Kidney epithelial cell (primary cell): ENCODE data around the gene COMMD7. TPM values are rescaled to one million over a fixed set of nuclear protein-coding genes. Genes with fewer than 3 reads are reported as not detected.
A peak's percentile ranks its signal among the peaks of the same experiment; 100 is the strongest.

ENCODE experiments used
- DNase-seq: peaks from one replicate; pipeline ENCODE4 v3.0.0-alpha.2; 2010; ENCODE audit warnings: low read depth
- H3K27me3 ChIP-seq: 2 replicates; pipeline ENCODE4 v1.6.0; 2011; ENCODE audit warnings: low read length; ENCODE audit not compliant: control insufficient read depth, insufficient read depth
- H3K36me3 ChIP-seq: 2 replicates; pipeline ENCODE4 v1.5.1; 2011; ENCODE audit warnings: low read length; ENCODE audit not compliant: control insufficient read depth, insufficient read depth
- H3K4me3 ChIP-seq: 2 replicates; pipeline ENCODE4 v1.5.1; 2011; ENCODE audit warnings: low read depth, mild to moderate bottlenecking, control low read depth, low read length
- CTCF ChIP-seq: IDR thresholded peaks from 2 replicates; pipeline ENCODE4 v1.5.1; 2011; ENCODE audit warnings: mild to moderate bottlenecking, moderate library complexity, low read length, control low read depth, inconsistent platforms; ENCODE audit not compliant: insufficient read depth, poor library complexity, severe bottlenecking
- total RNA-seq: library from RNA; depleted of rRNA; stranded (reverse); fragments of >200 nt; gene quantifications from 2 replicates; pipeline ENCODE4 v1.2.3, GENCODE V29; 2015

COMMD7 gene
- total RNA-seq = 46.1 and 52.1 TPM in 2 replicates

- TF ChIP-seq CTCF = no peak
- no peaks in the 10 kb centered on the region for H3K27me3 ChIP-seq
- no peaks in the 10 kb centered on the region for H3K36me3 ChIP-seq
- H3K4me3 ChIP-seq = peak within 1 kb of the TSS; percentile 80
- no peak for DNase-seq
These were observed at the start of gene COMMD7 for GRCh38 chr20:32743237-32744112. Gene COMMD7, minus strand, starts transcription at chr20:32743467. Its CDS starts 76 bp downstream, at chr20:32743391.

GRCh38 chr20:32792731-32793458 is 49.6 kb upstream of the COMMD7 start:
- H3K36me3 ChIP-seq = no peaks in the 10 kb centered on the region
- no peak for TF ChIP-seq CTCF
- H3K4me3 ChIP-seq = no peak overlapping the region
- no peaks in the 10 kb centered on the region for H3K27me3 ChIP-seq
- DNase-seq = no peak

DNA sequence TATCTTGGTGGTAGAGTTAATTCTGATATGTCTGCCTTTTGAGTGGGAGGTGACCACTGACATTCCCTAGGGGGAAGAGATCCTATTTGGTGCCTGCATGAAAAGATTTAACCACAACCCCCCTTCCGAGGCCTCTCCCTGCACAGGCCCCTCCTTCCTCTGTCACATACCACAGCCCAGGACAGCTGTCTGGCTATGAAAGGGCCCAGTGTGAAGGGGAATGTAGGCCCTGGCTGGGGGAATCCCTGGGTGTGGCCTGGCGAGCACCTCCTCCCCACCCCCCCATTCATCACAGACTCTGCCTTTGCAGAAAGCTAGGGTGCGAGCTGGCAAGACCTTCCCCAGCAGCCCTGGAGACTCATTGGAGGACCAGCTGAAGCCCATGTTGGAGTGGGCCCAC is 49.0 kb upstream of the COMMD7 start:
- no peak for TF ChIP-seq CTCF
- DNase-seq = peak; percentile 5
- H3K4me3 ChIP-seq = no peak overlapping the region

GRCh38 chr20:32790751-32791057 is 47.4 kb upstream of the COMMD7 start:
- Histone ChIP-seq H3K36me3 (no peaks in the 10 kb centered on the region), H3K27me3 (no peaks in the 10 kb centered on the region)
- no peak for TF ChIP-seq CTCF

More for the DNA sequence above, 49.0 kb upstream of the COMMD7 start:
- Histone ChIP-seq H3K27me3 (no peaks in the 10 kb centered on the region), H3K36me3 (no peaks in the 10 kb centered on the region)

GRCh38 chr20:32789896-32790750 is 46.9 kb upstream of the COMMD7 start:
- Histone ChIP-seq H3K4me3 (no peak overlapping the region), H3K36me3 (no peaks in the 10 kb centered on the region), H3K27me3 (no peaks in the 10 kb centered on the region)
- DNase-seq = peak; percentile 19
- peak; percentile 100 for TF ChIP-seq CTCF

More at GRCh38 chr20:32790751-32791057, 47.4 kb upstream of the COMMD7 start:
- DNase-seq = no peak
- H3K4me3 ChIP-seq = no peak overlapping the region
